Loucy (cell line): ENCODE results near the gene ZNRF1.

Experiments used
- EZH2phosphoT487 ChIP-seq: fragments of 200-600 bp; IDR thresholded peaks from 2 replicates; pipeline ENCODE4 v1.6.1; 2018; ENCODE audit warnings: antibody characterized with exemption, mild to moderate bottlenecking, moderate library complexity, borderline replicate concordance
- TF ChIP-seq, protein P1 (sequence below): fragments of 200-600 bp; sonication (generic); conservative IDR thresholded peaks from 2 replicates; pipeline ENCODE4 v1.5.1; 2014; ENCODE audit warnings: mild to moderate bottlenecking, antibody characterized with exemption, low read length

DNA sequence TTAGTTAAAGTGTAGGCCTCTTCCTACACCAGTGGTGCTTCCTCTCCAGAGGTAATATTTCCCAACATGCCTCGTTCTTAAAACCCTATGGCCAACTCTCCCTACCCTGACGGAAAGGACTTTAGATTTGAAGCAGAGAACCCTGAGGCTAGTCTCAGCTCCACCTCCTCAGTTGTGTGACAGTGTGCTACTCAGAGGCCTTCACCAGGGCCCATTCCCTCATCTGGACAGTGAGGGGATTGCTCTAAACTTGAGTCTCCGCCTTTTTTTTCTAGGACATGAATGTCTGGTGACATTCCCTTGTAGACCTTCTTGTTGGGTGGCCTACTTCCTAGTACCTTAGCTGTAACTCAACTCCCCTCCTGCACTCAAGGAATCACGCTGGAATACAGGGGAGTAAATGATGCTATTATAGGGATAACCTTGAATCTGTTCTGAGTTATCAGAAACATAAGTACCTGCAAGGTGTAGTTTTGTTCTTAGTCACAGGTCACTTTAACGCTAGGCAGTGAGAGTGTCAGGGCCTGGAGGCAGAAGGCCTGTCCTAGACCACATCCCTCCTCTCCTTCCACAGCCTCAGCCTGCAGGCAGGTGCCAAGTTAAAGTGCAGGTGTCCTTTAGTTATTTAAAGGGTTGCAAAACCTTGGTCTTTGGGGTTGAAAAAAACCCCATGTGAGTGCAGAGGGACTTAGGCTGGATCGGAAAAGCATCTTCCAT, 90.8 kb downstream of the ZNRF1 start:
- TF ChIP-seq, protein P1, sequence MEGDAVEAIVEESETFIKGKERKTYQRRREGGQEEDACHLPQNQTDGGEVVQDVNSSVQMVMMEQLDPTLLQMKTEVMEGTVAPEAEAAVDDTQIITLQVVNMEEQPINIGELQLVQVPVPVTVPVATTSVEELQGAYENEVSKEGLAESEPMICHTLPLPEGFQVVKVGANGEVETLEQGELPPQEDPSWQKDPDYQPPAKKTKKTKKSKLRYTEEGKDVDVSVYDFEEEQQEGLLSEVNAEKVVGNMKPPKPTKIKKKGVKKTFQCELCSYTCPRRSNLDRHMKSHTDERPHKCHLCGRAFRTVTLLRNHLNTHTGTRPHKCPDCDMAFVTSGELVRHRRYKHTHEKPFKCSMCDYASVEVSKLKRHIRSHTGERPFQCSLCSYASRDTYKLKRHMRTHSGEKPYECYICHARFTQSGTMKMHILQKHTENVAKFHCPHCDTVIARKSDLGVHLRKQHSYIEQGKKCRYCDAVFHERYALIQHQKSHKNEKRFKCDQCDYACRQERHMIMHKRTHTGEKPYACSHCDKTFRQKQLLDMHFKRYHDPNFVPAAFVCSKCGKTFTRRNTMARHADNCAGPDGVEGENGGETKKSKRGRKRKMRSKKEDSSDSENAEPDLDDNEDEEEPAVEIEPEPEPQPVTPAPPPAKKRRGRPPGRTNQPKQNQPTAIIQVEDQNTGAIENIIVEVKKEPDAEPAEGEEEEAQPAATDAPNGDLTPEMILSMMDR, result no peak; the same call in 1 of the 2 replicates
- no peak for TF ChIP-seq EZH2phosphoT487
